C1 segment of cervical spinal cord (tissue), 14 donors: ENCODE results near the gene VCP.
A peak's percentile ranks its signal among the peaks of the same experiment; 100 is the strongest.

Experiments used
- DNase-seq, 14 donors: peaks; one replicate each; lab custom pipeline; 2025; lab: John Stamatoyannopoulos, UW

The VCP gene

DNA sequence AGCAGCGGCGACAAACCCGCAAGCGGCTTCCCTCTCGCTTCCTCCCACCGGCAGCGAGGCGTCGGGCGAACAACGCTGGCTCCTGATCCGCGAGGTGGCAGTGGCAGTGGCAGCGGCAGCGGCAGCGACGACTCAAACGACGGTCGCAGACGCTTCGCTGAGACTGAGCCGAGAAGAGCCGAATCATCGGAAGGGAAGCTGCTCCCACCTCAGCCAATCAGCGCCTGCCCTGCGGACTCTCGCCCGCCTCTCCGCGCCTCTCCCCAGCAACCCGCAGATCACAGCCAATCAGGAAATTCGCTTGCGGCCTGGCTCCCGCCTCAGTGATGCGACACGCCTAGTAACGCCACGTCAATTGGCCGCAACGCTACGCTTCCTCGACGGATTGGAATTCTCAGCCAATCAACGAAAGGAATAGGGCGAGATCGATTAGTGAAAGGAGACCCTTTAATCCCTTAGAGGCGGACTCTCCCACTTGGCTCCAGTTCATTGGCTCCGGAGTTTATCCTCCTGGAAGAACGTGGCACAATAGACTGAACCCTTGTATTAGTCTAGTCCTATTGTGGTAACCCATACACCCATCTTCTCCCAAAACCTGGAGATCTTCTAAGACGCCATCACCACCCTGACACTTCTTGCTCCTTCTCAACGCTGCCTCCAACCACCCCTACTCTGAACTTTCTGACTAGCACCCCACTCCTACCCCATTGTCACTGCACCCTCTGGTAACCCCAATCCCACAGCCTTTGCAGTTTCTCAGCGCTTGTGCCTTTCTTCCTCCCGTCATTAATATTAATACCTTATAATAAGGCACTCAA lies at the start of gene VCP:
Gene VCP, minus strand, starts transcription at position 165 of the 818 bp plus-strand sequence. CDS start 272 bp downstream, outside the sequence.
- peak; percentile 62 to 99 (median 94) for DNase-seq

DNA sequence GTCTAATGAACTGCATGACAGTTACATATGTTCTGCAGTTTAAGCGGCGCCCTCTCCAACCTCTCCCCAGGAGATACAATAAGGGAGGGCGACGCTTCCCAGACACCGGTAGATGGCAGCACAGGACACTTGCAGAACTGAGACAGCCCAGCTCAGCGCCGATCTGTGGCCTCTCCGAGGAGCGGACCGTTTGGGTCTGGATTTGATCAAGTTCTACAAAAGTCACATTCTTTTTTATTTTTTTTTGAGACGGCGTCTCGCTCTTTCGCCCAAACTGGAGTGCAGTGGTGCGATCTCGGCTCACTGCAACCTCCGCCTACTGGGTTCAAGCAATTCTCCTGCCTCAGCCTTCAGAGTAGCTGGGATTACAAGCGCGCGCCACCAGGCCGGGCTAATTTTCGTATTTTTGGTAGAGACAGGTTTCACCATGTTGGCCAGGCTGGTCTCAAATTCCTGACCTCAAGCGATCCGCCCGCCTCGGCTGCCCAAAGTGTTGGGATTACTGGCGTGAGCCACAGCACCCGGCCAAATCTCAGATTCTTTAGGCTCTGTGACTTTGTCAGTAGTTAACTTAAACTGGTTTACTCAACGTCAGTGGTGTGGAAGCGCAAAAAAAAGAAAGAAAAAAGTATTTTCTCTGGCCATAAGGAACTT lies 44.6 kb upstream of the VCP start:
- peak in 13 of 14 donors; percentile 33 to 86 (median 74) for DNase-seq

DNA sequence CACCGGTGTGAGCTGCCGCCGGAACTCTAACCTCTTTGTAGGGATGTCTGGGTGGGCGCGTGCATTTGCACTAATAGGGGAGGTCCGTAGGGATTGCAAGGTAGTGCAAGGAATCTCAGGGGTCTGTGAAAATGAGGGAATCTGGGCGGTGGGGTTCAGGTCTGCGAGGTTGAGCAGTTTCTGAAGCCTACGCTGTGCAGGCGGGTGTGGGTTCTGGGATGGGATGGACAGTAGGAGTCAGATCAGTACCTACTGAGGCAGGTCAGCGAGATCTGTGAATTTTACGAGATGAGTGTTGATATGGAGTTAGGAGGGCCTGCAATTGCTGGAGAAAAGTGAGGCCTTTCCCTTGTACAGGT lies 44.1 kb upstream of the VCP start:
- DNase-seq: peak in 3 of 14 donors; percentile 44 to 68 (median 55)

DNA sequence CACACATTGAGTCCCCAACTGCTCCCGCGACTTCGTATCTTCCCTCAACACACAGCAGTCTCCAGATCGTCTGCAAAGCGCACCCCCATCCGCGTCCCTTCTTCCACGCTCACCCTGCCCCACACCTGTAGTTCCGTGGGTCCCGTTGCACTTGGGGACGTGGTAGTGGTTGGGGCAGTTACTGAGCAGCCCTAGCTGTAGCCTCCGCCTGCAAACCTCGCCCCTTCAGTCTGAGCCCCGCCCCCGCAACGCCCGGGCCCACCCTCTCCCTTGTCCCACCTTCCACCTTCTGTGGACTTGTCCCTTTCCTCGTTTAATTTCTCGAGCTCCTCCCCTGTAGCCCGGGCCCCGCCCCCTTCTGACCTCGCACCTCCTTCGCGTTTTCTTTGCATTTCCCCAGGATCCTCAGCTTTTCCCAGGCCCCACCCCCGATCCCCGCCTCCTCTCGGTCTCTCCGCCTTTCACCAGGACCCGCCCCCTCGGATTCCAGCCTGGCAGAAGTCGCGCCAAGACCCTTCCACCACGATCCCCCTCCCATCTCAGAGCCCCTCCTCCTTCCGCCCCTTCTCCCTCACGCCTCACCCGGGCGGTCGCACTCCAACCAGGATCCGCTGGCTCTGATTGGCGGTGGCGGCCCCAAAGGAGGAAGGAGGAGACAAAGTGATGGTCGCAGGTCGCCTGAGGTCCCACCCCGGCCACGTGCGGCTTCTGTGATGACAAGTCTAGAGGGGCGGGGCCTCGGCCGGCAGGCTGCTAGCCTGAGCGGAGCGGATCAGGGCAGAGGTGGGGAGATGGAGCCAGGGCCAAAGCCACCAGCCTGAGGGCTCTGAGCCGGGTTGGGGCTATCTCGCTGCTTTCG lies 43.5 kb upstream of the VCP start, which contains the start of gene ATOSB:
Gene ATOSB, minus strand, starts transcription at position 183 of the 859 bp plus-strand sequence. CDS start 7,588 bp downstream, outside the sequence.
- peak; percentile 56 to 98 (median 90) for DNase-seq

DNA sequence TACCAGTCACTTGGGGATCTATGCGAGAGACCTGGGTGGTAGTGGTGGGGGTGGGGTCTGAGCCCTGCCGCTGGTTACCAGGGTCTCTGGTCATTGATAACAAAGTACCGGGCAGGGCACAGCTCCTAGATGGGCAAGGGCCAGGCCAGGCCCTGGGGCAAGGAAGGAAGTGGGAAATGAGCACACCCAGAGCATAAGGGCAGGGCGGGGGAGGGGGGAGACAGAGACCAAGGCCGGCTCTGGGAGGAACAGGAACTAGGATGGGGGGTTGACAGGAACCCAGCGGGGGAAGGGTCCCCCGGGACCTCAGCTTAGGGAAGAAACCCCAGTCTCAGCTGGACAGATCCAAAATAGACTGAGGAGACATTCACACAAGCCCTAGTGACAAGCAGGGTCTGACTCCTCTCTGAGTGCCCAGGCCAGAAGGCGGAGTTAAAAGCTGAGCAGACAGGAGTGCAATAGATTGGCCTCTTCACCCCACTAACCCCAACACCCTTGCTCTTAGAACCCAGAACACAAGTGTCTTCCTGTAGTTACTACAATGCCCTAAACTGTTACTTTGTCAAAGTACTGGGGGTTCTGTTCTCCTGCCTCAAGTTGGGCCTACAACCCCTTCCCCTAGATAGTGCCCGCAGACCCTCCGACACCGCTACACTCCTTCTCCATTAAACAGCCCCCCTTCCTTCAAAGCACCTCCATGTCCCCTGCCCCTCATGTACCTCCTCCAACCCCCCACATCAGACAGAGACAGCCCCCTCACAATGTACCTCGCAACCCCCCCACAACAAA lies 42.6 kb upstream of the VCP start:
- peak in 11 of 14 donors; percentile 3 to 57 (median 21) for DNase-seq

DNA sequence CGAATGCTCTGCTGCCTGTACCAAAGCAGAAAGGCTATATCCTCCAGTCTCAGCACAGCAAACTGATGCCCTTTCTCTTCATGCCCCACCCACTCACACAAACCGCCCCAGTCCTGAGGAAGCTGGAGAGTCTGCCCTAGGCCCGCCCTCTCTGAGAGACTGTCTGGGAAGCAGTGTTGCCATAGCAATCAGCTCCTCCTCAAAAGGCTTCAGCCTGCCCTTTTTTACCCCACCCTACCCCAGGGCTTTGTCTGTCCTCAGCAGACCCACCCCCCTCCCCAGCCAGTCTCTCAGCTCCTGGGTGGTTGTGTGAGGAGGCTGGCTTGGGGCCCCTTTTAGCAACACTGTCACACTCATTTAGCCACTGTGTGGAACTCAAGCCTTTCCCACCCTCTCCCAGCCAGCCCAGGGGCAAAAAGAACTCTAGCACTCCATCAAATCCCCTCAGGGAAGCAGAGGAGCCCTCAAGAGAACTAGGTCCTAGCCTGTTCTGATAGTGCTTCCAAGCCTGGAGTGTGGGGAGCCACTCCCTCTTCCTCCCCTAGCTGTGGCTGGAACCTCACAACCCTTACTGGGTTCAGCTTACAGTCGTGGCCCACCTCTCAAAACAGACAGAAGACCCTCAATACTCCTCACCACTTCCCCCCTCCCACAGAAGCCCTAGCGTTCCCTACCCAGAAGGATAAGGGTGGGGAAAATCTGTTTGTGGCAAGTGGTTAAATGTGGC lies 41.9 kb upstream of the VCP start:
- DNase-seq: peak in 11 of 14 donors; percentile 32 to 81 (median 66)

DNA sequence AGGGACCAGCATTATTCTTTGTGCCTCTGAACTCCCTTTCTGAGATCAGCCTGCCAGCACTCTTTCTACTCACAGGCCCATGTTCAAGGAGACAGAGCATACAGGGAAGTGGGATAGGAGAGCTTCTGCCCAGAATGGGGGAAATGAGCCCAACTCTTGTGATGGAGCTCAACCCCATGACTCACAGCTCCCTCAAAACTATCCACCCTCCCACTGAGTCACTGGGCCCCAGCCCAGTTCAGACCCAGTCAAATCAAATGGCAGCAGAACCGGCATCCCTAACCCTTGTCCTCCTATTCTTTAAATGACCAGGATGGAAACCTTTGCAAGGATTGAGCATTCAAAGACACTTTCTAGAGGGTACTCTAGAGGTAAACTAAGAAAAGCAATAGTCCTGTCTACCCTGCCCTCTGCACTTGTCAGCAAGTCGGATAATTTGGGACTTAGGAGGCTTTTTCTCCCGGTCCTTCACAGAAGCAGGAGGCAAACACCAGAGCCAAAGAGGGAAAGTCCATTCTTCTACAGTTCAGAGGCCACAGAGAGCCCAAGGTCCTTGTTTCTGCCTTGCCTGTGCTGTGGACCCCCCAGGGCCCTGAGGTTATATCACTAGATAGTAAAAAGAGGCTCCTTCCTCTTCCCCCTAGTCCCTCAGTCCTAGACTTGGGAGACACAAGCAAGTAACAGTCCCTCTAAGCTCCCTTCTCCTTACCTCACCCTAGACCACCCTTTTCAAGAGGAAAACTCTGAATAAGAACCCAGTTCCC lies 40.0 kb upstream of the VCP start:
- peak in 7 of 14 donors; percentile 8 to 72 (median 25) for DNase-seq

DNA sequence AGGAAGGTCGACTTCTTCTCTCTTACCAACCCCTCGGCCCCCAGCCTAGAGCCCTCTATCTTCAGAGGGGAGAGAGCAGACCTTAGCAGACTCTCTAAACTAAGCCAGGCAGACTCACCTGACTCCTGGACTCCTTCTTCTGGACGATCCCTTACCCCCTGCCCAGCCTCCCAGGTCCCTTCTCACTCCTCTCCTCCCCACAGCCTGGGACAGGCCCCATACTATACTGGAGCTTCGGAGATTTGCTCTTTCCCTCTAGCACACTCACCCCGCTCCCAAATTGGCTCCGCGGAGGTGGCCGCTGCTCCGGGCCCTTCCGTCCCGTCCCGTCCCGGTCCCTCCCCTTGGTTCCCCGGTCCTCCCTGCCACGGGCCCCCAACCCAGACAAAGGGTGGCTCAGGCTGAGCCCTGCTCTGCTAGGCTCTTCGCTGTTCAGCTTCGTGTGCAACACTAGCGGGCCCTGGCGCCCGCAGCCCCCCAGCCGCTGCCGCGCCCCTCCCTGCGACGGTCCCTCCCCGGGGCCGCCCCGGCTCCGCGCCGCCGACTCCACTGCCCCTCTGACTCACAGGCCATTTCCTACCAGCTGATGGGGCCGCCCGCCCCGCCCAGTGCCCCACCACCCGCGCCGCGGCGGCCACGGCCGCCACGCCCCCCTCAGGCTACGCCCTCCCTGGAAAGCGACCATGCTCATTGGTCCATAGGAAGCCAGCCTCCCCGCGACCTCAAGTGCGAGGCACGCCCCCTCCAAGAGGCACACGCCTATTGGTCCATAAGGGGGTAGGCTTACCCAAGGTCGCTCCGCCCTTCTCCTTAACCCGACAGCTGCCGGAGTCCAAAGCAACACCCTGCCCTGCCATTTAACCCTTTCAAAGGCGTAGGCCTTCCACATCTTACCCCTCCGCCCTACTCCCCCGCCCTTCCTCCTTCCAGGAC lies 38.8 kb upstream of the VCP start:
- peak; percentile 58 to 99 (median 96) for DNase-seq

DNA sequence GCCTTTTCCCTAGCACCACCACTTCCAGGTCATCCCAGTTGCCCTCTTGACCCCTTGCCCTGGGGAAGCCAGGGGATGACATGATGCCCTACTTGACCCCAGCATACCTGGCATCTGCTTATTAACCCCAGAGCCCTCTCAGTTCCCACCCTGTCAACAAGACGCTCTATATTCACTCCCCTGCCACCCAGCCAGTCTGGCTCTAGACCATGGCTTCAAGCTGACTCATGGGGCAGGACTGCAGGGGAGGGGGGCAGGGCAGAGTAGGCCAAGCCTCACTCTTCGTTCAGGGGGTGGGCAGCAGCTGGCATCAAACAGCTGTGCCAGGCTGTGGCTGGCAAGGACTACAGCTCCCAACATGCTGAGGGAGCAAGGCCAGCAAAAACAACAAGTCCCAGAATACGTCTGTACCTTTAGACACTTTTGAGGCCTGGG lies 37.9 kb upstream of the VCP start:
- DNase-seq: peak in 11 of 14 donors; percentile 15 to 88 (median 55)

DNA sequence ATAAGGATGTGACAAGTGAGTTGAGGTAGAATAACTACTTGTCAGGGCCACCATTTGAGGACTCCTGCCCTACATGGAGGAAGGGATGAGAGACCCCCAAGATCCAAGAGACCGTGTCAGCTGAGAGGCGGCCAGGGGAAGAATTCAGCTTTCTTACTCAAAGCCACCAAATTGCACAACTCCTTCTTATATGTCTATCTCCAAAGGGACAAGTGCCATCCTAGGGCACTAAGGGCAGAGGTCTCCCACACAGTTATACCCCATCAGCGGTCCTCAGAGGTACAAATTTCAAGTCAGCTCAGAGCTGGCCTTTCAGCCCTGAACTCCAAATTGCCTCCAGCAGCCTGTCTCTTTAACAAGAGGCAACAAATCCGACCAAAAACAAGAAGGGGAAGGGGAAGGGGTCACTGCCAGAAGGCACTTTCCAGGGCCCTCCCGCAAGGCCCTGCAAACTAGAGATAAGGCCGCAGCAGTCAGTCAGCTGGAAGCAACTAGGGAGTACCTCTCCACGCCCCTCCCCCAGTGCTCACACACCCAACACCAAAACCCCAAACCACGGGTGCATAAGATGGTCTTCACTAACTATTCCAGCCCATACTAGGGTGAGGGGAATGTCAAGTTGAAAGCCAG lies 36.6 kb upstream of the VCP start:
- no peak for DNase-seq

DNA sequence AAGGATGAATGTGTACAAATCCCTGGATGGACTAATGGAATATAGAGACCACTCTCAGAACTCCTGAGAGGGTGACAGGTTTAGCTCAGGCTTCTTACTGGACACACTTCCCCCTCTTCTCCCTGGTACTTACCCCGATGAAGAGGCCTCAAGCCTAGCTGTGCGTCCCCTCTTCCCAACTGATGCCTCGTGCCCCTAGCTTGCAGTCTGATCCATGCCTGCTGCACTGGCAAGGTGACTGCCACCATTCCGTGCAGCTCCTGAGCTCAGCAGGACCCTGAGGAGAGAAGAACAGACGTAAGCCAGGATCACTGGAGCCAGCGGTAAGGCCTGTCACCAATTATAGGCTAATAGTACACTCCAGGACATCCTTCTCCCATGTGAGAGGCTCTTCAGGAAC lies 36.0 kb upstream of the VCP start:
- DNase-seq: no peak

DNA sequence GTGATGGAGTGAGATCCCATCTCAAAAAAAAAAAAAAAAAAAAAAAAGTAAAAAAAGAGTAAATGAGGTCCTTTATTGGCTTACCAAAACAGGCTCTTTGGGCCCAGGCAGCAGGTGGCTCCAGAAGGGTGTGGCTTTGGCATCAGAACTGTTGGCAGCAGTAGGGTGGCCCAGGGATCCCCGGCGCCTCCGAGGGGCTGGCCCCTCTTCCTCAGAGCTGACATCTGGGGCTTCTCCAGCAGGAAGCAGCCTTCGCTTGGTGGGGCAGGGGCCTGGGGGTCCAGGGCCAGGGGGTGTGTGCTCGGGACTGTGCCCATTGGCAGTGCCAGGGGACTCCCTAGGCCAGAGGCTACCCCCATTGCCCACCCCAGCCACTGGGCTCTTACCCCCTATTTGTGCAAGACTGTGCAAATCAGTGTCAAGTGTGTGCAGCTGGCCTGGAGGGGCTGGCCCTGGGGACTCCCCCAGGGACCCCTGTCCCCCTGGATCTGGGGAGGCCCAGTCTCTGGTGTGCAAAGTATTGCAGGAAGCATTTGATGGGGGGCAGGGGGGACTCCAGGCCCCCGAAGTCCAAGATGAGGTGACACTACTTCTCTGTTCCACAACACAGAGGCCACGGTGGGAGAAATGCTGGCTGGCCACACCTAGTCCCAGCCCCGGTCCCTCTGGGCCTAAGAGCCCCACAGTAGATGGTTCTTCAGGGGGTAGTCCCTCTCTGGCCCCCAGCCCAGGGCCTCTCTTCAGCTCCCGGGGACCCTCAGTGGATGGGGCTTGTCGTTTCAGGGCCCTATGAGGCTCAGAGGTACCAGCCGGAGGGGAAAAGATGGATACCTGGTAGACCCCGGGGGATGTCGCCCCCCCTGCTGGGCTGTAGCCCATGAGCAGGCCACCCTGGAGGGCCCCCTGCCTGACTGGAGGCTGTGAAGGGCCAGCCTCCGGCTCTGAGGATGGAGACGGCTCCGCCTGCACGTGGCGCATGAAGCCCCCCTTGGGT lies 35.2 kb upstream of the VCP start:
- no peak for DNase-seq

DNA sequence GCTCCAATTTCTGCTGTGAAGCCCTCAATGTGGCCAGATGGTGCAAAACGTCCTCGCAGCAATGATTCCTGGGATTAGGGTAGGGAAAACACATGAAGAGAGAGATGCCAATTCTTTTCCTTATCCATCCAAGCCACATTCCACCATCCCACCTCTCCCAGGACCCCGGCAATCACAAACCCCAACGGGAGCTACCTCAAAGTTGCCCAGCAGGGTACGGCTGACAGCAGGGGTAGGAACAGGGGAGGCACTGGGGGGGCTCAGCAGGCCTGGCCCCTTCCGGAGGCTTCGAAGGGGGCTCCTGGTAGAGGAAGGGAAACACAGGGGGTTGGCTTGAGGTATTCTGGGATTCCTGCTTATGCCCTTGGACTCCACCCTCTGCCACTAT lies 33.9 kb upstream of the VCP start:
- no peak for DNase-seq

DNA sequence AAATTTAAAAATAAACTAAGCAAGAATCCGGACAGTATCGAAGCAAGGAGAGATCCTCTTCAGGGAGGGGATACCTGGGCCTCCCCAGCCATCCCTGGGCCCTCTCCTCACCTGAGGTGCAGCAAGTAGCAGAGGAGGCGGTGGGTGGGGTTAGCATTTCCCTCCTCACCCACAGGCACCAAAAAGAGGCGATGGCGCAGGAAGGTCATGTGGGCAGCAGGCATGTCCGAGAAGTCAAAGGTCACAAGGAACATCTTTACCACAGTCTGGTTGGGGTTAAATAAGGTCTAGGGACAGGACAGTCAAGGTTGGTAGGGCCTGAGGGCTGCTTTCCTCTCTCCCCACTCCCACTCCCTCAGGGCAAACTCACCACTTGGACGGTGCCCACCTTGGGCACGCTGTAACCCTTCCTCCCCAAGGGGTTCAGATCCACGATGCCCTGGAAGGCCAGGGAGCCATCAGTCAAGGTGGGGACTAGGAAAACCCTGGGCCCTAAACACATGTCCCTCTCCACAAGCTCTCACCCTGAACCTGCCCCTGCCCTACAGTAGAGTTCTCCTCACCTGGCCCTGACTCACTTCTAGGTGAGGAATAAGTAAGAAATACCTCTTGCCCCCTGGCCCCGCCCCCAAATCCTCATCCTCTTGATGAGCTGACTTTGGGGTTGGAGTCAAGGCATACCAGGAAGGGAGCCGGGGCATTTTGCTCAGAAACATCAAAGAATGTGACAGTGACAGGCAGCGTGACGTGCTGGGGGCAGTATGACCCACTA lies 33.3 kb upstream of the VCP start:
- no peak for DNase-seq

DNA sequence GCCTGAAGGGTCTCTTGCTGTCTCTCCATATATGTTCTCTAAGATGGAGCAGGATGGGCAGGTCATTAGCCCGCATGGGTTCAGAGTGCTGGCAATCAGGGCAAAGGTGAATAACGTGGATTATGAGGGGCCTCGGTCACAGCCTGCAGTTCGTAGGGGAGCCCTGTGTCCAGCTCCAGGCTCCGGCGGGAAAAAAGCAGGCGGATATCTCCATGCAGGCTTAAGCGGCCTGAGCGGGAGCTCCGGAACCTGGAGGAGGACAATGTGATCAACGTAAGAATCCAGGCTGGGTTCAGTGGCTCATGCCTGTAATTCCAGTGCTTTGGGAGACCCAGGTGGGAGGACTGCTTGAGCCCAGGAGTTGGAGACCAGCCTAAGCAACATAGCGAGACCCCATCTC lies 32.7 kb upstream of the VCP start:
- DNase-seq: no peak

DNA sequence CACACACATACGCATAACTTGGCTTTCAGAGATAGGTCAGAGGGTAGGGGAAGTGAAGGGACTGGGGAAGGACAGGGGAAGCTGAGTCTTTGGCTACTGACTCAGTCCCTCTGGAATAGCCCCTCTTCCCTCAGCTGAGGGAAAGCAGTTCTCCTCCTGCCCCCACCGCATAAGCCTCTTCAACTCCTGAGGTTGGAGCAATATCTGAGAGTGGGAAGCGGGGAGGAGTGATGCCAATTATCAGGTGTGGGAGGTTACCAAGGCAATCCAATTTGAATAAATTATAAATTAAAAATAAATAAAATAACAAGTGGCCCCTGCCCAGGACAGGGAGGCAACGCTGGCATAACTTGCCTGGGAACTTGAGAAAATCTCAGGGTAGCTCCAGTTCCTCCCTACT lies 32.2 kb upstream of the VCP start:
- DNase-seq: no peak
